A204.1 (cell line): ENCODE data around the gene KPNA2.
"Not testable (repeated sequence)": the region's sequence is repeated elsewhere in the genome, so short reads cannot be mapped to it uniquely, and the experiment has no call there.

Experiments used
- FAIRE-seq: peaks from 2 replicates; lab custom pipeline; 2012; peaks lifted over from hg19 to GRCh38; lab: Jason Lieb, UNC

Gene KPNA2

DNA sequence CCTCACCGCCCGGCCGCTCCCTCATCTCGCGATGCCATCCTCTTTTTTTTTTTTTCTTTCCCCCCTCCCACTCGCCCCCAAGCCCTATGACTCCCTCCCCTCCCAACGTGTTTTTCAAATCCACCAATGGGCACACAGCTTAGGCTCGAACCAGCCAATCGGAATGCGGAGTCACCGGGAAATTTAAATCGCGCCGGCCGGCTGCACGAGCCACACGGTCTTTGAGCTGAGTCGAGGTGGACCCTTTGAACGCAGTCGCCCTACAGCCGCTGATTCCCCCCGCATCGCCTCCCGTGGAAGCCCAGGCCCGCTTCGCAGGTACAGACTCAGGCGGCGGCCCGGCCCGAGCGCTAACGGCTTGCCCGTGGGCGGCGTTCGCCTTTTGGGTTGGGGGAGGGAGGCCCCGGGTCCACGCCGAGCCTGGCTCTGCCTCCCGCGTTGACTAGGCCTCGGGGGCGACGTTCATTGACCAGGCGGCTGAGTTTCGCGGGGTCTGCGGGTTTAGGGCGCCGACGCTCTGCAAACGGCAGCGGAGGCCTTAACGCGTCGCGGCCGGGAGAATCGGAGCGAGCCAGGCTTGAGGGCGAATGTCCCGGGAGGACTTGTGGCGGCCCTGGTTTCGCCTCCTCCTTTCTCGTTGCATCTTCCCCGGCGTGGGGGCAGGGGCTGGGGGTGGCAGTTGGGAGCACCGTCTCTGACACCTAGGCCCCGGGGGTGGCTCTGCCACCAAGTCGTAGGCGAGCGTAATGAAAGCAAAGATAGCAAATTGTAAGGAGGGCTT lies at the start of gene KPNA2:
KPNA2 (plus strand) TSS at position 213 of the 781 bp plus-strand sequence. CDS start 1,398 bp downstream, outside the sequence.
- no peak for FAIRE-seq

DNA sequence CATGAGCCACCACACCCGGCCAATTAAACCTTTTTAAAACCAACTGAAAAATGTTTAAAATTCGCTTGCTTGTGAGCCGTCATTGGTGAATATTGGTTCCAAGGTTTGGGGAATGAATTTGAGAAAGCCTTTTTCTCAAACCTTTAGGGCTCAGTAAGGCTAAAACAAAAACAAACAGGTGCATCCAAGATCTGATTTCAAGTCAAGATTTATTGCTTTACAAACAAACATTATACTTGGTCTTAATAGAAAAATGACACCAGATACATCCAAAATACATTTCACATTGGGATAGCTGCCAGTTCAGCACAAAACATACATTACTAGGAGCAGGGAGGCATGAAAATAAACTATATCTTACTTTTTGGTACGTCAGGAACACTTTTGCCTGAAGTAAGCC lies 44.6 kb upstream of the KPNA2 start:
- FAIRE-seq, result no peak

DNA sequence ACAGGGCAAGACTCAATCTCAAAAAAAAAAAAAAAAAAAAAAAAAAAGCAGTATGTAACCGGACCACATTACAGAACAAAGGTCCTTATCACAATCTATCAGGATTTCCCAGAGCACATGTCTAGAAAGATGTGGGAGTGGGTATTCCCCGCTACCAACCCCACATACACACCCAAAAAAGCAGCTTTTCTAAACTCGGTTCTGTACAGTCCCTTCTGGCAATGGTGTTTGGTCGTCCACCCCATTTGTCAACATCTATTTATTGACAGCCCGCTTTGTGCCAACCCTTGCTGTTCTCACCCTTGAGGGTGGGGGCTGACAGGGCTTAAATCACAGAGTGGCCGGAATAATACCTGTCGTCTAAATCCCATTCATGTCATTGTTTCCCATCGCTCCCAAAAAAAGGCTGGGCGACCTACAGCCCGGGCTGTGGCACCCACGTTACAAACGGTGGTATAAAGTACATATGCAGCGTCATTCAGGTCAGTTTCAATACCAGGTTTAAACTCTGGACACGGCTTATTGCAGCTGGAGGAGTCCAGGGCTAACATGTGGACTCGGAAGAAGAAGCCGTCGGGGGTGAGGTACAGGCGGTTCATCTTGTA lies 42.9 kb upstream of the KPNA2 start:
- FAIRE-seq, result no peak

DNA sequence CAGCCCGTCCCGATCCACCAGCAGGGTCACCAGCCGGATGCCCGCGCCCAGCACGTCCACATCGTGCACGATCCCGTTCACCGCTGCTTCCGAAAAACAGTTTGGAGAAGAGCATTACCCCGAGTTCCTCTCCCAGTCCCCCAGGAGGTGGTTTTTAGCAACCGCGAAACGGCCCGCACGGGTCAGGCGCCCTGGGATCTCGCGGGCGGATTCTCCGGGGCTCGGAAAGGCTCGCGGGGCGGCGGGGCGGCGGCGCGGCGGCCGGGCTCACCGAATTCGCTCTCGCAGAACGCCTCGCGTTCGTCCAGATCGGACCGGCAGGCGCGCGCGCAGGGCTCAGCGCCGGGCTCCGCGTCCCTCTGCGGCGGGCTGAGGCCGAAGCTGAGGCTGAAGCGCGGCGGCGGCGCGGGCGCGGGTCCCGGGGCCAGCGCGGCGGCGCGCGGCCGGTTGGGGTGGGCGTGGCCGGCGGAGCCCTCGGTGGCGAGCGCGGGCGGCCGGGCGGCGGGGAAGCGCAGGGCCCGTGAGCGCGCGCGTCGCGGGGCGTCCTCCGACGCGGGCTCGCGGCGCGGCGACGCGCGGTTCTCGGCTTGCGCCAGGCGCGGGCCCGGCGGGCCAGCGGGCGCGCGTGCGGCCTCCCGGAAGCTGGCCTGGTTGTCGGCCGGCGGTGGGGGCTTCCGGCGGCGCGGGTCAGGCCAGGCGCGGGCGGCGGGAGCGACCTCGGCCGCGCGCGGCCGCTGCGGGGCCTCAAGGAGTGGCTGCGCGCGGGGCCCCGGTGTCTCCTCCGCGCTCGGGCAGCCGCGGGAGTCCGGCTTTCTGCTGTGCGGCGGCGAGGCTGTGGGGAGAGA lies 42.2 kb upstream of the KPNA2 start:
- no peak for FAIRE-seq

DNA sequence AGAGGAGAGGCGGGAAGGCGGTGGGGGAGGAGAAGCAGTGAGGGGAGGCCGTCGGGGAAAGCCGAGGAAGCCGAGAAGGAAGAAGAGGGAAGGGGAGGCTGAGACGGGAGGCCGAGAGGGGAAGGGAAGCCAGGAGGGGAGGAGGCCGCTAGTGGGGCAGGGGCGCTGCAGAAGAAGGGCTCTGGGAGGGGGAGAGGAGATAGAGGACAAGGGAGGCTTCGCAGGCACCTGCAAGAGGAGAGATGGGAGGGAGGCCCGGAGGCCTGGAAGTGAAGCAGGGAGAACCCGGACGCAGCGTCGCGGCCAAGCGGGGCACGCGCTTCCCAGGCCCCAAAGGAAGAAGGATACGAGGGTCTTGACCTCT lies 41.6 kb upstream of the KPNA2 start:
- no peak for FAIRE-seq

DNA sequence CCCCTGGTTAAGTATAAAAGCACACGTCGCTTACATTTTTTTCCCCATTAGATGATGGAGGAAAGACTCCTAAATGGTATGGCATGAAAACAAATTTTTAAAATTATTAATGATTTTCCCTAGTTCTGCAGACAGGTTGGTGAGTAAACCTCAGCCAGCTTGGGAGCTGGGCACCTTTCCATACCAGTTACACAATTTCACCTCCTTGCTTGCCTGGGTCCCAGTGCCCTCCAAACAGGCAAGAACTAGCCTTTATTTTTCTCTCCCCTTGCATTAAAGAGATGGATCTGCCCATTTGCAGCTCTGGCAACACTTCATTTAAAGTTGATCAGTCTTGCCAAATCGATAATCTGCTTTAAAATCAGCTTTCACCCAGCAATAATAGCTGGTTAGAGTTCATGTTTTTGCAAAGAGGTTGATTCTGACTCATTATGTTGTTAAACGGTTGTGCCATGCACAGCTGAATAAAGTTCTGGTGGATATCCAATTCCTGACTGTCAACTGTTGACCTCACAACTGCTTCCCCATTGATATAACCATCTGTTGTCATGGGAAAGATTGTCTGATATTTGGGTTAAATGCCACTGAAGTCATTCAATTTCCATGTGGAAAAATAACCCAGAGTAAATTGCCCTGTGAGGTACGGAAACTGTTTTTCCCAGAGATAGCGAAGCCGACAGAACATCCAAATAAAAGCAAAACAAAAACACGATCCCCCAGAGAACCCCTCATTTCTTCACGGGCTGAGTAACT lies 40.5 kb upstream of the KPNA2 start:
- no peak for FAIRE-seq

DNA sequence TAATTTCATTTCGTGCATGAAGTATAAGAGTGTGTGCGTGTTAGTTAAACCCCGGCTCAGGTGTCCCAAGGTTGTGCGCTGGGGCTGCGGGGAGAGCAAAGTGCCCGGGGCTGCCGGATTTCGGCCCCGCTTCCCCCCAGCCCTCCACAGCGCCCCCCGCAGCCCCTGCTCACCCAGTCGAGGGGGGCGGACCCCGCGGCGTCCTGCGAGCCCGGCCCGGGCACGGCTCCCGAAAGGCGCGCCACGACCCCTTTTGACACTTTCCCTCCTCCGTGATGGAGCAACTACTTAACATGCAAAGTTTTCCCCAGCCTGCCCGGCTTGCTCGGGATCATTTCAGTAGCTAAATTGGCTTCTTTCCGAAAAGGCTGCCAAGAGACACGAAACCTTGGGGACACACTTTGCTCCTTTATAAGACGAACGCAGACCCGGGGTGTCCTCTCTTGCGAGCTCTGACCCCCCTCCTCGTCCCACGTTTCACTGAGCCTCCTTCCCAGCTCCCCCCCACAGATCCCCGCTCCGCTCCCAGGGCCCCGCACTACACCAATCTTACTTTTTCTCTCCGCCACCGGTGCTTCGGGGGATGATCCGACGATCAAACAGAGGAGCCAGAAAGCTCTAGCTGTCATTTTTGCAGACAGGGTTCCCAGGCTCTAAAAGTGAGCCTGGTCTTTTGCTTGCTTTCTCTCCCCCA lies 39.8 kb upstream of the KPNA2 start:
- no peak for FAIRE-seq

DNA sequence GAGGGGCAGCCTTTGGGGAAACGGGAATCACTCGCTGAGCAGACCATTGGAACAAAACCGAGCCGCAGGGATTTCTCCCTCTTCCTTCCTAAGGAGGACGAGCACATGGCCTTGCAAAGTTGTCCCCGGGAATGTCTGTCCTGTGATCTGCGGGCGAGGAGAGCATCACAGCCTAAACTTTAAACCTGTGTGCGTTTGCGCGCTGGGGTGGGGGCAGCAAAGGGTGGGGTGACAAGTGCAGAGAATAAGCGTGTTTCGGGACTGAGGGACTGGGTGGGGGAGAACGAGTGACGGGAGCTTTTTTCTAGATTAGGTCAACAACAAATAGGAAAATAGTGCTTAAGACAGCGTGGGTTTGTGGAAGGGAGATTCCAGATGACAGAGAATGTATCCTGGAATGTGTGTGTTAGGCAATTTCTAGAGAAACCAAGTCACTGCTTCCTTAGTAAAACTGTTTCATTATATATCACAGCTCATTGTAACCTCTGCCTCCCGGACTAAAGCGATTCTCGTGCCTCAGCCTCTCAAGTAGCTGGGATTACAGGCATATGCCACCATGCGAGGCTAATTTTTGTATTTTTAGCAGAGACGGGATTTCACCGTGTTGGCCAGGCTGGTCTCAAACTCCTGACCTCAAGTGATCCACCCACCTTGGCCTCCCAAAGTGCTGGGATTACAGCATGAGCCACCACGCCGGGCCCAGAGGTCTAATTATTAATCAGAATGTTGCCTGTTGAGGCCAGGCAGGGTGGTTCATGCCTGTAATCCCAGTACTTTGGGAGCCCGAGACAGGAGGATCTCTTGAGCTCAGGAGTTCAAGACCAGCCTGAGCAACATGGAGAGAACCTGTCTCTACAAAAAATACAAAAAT lies 39.0 kb upstream of the KPNA2 start, which contains the start of gene C17orf58:
C17orf58 (minus strand) TSS at position 169 of the 871 bp plus-strand sequence. CDS start 271 bp downstream, outside the sequence.
- FAIRE-seq, result not testable (repeated sequence)

DNA sequence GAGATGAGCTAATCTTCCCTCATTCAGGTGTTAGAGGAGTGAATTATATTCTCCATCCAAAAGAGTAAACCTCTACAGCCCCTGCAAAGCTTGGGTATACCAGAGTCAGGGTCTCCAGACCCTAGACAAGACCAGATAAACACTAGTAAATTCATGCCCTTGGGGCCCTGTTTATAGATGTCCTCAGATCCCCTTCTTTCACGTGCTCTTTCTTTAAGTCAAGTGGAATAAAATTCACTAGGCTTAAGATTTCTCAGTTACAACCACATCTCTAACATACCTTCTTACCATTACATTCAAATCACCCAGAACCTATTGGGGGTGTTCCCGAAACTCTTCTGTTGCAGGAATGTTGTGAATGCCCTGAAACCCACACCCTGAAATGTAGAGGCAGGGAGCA lies 37.1 kb upstream of the KPNA2 start:
- FAIRE-seq, result no peak

DNA sequence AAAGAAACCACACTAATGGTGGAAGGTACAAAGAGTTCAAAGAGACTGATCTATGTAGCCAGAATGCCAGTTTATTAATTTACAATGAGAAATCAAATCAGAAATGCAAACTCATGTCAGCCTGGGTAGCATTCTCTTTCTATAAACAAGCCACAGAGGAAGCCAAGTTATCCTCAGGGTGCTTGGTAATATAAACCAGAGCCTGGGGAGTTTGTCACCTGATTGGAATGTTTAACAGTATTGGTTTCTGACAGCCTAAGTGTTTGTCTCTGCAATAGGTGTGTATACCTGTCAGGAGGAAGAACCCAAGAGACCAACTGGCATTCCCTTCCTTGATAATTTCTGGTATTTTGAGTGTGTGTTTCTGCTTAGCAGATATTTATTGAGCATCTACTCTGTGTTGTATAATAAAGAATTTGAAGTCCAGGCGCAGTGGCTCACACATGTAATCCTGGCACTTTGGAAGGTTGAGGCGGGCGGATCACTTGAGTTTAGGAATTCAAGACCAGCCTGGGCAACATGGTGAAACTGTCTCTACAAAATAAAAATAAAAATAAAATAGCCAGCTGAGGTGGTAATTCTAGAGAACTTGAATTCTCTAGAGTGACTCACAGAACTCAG lies 36.1 kb upstream of the KPNA2 start:
- FAIRE-seq, result no peak

DNA sequence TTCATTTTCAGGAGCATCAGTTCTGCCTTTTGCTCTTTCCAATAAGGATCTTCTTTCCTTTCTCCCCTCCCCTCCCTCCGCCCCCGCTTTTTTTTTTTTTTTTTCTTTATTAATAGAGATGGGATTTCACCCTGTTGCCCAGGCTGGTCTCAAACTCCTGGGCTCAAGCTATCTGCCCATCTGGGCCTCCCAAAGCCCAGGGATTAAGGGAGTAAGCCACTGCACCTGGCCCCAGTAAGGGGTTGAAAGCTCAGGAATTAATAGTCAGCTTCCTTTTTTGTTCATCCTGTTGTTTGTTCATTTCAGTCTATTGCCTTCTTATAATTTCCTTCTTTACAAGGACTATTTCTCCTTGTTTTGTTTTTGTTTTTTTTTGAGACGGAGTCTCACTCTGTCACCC lies 31.3 kb upstream of the KPNA2 start:
- no peak for FAIRE-seq

DNA sequence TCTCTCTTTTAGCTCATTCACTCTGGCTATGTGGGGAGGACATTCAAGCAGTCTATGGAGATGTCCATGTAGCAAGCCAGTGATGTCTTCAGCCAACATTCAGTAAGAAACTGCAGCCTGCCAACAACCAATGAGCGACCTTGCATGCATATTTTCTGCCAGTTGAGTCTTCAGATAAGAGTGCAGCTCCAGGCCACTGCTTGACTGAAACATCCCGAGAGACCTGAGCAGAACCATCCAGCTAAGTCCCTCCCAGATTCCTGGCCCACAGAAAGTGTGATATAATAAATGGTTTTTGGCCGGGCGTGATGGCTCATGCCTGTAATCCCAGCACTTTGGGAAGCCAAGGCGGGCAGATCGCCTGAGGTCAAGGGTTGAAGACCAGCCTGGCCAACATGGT lies 28.7 kb upstream of the KPNA2 start:
- FAIRE-seq, result no peak

DNA sequence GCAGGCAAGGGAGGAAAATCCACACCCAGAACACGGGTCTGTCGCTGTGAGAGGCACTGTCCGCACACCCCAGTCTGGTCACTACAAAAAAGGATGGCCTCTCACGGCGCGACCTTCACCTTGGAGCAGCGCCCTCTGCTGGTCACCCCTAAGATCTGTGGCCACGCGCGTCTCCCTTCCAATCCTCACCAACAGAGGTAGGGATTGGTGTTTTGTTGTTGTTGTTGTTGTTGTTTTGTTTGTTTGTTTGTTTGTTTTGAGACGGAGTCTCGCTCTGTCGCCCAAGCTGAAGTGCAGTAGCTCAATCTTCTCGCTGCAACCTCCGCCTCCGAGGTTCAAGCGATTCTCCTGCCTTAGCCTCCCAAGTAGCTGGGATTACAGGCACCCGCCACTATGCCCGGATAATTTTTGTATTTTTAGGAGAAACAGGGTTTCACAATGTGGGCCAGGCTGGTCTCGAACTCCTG lies 24.3 kb upstream of the KPNA2 start:
- no peak for FAIRE-seq

DNA sequence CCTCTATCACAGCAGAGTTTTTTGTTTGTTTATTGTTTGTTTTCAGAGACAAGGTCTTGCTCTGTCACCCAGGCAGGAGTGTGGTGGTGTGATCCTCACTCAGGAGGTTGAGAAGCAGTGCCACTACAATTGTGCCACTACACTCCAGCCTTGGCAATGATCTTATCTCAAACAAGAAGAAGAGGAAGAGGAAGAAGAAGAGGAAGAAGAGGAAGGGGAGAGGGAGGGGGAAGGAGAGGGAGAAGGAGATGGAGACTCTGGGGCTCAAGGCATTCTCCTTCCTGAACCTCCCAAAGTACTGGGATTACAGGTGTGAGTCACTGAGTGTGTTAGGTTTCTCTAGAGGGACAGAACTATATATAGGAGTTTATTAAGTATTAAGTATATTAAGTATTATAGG lies 22.1 kb upstream of the KPNA2 start:
- FAIRE-seq, result no peak

DNA sequence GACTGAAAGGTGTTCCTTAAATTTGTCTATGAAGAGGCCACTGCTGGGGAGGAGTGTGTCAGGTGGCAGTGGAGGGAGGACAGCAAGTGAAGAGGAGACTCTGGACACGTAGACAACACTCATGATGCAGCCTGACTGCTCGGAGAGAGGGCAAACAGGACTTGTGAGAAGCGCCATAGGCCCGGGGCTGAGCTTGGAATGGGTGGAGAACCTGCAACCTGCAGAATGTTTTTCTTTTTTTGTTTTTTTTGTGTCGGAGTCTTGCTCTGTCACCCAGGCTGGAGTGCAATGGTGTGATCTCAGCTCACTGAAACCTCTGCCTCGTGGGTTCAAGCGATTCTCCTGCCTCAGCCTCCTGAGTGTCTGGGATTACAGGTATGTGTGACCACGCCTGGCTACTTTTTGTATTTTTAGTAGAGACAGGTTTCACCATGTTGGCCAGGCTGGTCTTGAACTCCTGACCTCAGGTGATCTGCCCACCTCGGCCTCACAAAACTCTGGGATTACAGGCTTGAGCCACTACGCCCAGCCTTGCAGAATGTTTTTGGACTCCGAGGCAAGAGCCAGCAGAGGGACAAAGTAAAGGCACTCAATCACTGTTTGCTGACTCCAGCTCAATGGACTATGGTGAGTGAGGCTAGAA lies 20.3 kb upstream of the KPNA2 start:
- FAIRE-seq, result no peak

DNA sequence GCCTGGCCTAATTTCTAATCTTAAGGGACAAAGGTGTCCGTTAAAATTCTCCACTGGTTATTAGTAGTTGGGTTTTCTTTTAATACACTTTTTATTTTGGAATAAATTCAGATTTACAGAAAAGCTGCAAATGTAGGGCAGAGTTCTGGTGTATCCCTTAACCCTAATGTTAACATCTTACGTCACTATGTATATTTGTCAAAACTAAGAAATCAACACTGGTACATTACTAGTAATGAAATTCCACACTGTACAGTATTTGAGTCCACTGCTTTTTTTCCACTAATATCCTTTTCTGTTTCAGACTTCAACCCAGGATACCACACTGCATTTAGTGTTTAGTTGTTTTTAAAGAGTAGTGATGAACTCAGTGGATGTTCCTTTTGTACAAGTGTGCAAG lies 18.7 kb upstream of the KPNA2 start:
- FAIRE-seq, result no peak

DNA sequence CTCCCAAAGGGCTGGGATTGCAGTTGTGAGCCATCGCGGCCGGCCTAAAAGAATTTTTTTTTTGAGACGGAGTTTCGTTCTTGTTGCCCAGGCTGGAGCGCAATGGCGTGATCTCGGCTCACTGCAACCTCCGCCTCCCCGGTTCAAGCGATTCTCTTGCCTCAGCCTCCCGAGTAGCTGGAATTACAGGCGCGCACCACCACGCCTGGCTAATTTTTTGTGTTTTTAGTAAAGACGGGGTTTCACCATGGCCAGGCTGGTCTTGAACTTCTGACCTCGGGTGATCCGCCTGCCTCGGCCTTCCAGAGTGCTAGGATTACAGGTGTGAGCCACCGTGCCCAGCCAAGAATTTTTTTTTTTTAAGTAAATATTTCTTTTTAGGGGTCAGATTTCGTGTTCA lies 17.0 kb upstream of the KPNA2 start:
- not testable (repeated sequence) for FAIRE-seq

DNA sequence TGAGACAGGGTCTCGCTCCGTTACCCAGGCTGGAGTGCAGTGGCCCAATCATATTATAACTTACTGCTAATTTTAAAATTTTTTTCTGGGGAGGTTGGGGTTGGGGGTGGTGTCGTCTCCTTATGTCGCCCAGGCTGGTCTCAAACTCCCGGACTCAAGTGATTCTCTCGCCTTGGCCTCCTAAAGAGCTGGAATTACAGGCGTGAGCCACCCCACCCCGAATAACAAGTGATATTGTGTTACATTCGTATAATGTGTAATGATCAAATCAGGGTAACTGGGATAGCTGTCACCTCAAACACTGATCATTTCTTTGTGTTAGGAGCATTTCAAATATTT lies 16.2 kb upstream of the KPNA2 start:
- no peak for FAIRE-seq

DNA sequence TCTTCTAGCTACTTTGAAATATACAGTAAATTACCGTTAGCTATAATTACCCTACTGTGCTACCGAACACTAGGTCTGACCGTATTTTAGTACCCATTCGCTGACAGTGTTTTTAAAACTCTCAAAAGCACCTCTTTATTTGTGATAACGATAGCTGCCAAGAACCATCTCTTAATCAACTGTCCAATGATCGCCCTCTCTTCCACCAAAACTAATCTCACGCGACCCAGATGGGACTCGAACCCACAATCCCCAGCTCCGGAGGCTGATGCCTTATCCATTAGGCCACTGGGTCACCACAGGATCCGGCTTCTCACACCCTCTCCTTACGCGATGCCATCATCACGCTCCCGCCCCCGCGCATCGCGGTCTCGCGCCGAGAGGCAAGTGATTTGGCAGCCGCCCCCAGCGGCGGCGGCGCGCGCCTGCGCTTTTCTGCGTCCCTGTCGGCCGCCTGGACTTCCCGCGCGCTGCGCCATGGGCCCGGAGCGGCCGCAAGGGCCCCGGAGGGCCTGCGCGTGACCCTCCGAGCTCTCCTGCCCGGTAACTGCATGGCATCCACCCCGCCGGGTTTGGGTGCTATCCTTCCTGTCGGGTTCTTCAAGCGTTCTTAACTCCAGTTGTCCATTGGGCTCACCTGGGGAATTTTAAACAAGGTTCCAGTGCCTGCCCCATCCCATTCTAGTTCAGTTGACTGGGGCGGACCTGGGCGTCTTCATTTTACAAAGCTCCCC lies 15.7 kb upstream of the KPNA2 start:
- no peak for FAIRE-seq
